ENCODE data around the gene MYL5.

DNA sequence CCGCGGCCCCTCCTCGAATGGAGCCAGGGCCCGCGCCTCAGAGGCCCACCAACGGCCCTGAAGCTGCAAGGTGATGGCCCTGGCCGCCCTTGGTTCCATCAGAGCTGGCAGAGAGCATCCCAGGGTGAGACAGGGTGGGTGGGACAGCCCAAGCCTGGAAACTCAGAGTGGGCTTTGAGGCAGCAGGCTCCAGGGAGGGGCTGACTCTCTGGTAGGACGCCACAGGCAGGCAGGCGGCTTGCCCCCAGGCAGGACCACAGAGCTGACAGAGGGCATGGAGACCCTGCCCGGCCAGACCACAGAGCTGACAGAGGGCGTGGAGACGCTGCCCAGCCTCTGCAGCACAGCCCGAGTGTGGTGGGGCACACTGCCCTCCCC is 4.8 kb downstream of the MYL5 start:
- TF ChIP-seq ZNF274 (IDR thresholded peaks at IDR 0.05; ENCODE audit: low read depth, low read length) (no peak), YY1 (IDR thresholded peaks at IDR 0.05; ENCODE audit: insufficient read depth, insufficient read length) (no peak)
